Measurements from ENCODE around the gene USP19.

GRCh38 chr3:49108346-49108745, 12.3 kb downstream of the USP19 start:
- TF ChIP-seq POLR2A (IDR thresholded peaks at IDR 0.05): no peak
- TF ChIP-seq CTCF (IDR thresholded peaks at IDR 0.05): no peak

All from adrenal gland (tissue), 5 donors.